PFSK-1 (cell line): ENCODE data around the gene MED27.

Experiments
- FOXP2 ChIP-seq: optimal IDR thresholded peaks from 2 replicates; pipeline ENCODE3; 2011; ENCODE audit warnings: borderline replicate concordance, control low read depth, inconsistent platforms; ENCODE audit not compliant: insufficient read depth; ENCODE audit errors: extremely low read length, extremely low read depth
- POLR2AphosphoS5 ChIP-seq: IDR thresholded peaks from 2 replicates; pipeline ENCODE4 v1.6.1; 2012; ENCODE audit warnings: low read depth, mild to moderate bottlenecking, control low read depth, low read length, moderate library complexity
- REST ChIP-seq, 2 experiments: IDR thresholded peaks; 2 replicates each; pipeline versions ENCODE4 v1.6.1 to v1.8.0; 2011 to 2012; ENCODE audit warnings: low read depth in 2 of 2, low read length in 2 of 2, control low read depth in 1 of 2, inconsistent platforms in 1 of 2, mild to moderate bottlenecking in 1 of 2, moderate library complexity in 1 of 2; ENCODE audit not compliant: insufficient read depth in 1 of 2
- SIN3A ChIP-seq: IDR thresholded peaks from 2 replicates; pipeline ENCODE4 v1.6.1; 2012; ENCODE audit warnings: mild to moderate bottlenecking, low read length, moderate library complexity, borderline replicate concordance; ENCODE audit not compliant: insufficient read depth
- TAF1 ChIP-seq: IDR thresholded peaks from 2 replicates; pipeline ENCODE4 v1.6.1; 2012; ENCODE audit warnings: low read length, control low read depth, borderline replicate concordance; ENCODE audit not compliant: insufficient read depth

DNA sequence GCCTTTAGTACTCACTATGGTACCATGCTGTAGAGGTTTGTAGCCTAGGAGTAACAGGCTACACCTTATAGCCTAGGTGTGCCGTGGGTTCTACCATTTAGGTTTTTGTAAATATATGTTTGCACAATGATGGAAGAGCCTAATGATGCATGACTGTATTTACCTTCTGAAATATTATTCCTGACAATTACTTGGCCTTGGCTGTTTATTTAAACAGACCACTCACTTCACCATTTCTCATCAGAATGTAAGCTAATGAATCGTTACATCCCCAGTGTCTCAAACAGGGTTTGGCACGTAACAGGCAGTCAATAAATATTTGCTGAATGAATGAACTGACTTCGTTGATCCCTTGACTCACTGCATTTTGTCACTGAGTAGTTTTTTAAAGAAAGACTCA, 93.1 kb downstream of the MED27 start:
- TF ChIP-seq POLR2AphosphoS5 (no peak), SIN3A (no peak), REST (IDR thresholded peaks at IDR 0.05; ENCODE audit: insufficient read depth in 1 of 2, low read depth in 2 of 2, low read length in 2 of 2) (no peak), TAF1 (no peak), FOXP2 (no peak)
